Activated naive CD4-positive, alpha-beta T cell treated with anti-CD3 and anti-CD28 coated beads, Interleukin-2, amount 50 U/mL, for 72 hours (primary cell): ENCODE results near the gene C2orf68. TPM values are rescaled to one million over a fixed set of nuclear protein-coding genes. Genes with fewer than 3 reads are reported as not detected.
"Not testable (repeated sequence)": the region's sequence is repeated elsewhere in the genome, so short reads cannot be mapped to it uniquely, and the experiment has no call there.

Experiments used
- ATAC-seq, 2 donors: fragments of 150-1000 bp; cut with Tn5 transposase; 2 replicates each; pipeline ENCODE4 v1.10.0; 2021; ENCODE audit warnings: mild to moderate bottlenecking in 2 of 2, moderate library complexity in 2 of 2
- DNase-seq, 2 donors: peaks; one replicate each; pipeline ENCODE4 v3.0.0; 2021 to 2022; ENCODE audit warnings: low spot score in 2 of 2
- H3K27ac Mint-ChIP-seq, 2 donors: one replicate each; pipeline ENCODE4 v1.8.0; 2022; ENCODE audit warnings: mild to moderate bottlenecking in 2 of 2, mixed read lengths in 2 of 2
- H3K36me3 Mint-ChIP-seq, 2 donors: one replicate each; pipeline ENCODE4 v1.8.0; 2022; ENCODE audit warnings: mixed read lengths in 2 of 2
- H3K9me3 Mint-ChIP-seq, 2 donors: one replicate each; pipeline ENCODE4 v1.8.0; 2022; ENCODE audit warnings: mixed read lengths in 2 of 2
- total RNA-seq, 2 donors: library from RNA; stranded (reverse); gene quantifications; one replicate each; pipeline ENCODE4 v1.2.3, GENCODE V29; 2022

Gene C2orf68, protein sequence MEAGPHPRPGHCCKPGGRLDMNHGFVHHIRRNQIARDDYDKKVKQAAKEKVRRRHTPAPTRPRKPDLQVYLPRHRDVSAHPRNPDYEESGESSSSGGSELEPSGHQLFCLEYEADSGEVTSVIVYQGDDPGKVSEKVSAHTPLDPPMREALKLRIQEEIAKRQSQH
- 10 to 100 TPM; 28.8 to 38.9 TPM for total RNA-seq

- H3K9me3 Mint-ChIP-seq: no peaks in the 10 kb centered on the region
- peaks cover 17% of the 10 kb centered on the region in 2 donors for H3K36me3 Mint-ChIP-seq
- ATAC-seq (peak; percentile 78 to 80), DNase-seq (peak; percentile 87 to 89)
- H3K27ac Mint-ChIP-seq: peak within 1 kb of the TSS; percentile 91 to 99
These were observed at the start of gene C2orf68 for GRCh38 chr2:85611705-85612587. TSS of gene C2orf68 (minus strand) at chr2:85612066. CDS start at chr2:85611984, 82 bp downstream.

DNA sequence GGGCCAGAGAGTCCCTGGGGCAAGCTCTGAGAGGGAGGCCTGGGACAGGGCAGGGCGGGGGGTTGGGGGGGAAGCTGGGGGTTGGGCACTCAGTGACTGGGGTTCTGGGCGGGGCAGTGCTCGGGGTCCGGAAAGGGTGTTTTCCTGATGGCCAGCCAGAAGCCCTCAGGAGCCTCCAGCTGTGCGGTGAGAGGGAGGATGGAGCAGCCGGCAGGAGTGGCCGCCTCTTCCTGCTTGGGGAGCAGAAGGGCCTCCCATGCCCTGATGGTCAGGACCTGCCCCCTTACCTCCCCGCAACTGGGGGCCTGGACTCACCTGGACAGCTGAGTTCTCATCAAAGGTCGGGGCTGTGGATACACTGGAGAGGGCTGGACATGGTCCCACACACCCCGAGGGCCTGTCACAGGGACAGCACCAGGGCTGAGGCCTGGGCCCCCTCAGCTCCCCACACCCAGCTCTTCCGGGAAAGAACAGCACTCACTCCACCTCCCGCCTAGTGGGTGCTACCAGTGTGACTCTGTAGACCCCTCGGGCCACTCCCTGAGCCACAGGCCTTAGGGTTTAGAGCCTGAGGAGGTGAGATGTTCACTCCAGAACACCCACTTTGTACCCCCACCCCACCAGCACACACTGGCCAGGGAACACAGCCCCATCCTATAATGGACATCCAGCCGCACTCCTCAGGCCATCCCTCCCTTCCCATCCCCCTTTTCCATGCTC, 49.4 kb upstream of the C2orf68 start:
- Mint-ChIP-seq H3K36me3 (no peaks in the 10 kb centered on the region), H3K9me3 (no peaks in the 10 kb centered on the region), H3K27ac (no peak overlapping the region)
- DNase-seq (no peak), ATAC-seq (no peak)

DNA sequence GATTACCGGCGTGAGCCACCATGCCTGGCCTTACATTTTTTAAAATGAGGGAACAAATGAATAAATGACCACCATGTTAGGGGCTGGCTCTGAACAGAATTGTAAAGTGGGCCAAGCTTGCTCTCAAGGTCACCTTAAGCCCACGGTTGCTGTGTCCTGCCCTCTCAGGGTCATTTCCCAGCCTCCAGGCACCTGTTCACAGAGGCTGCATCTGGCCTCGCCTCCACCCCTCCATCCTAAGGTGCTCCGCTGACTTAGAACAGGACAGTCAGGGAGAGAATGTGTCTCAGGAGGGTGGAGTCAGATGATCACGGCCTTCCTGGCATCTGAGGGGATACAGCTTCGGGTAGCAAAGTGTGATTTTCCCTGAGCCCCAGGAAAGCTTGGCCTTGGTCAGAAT, 48.9 kb upstream of the C2orf68 start:
- DNase-seq (no peak), ATAC-seq (no peak)
- Mint-ChIP-seq H3K9me3 (no peaks in the 10 kb centered on the region), H3K36me3 (no peaks in the 10 kb centered on the region), H3K27ac (no peak overlapping the region)

DNA sequence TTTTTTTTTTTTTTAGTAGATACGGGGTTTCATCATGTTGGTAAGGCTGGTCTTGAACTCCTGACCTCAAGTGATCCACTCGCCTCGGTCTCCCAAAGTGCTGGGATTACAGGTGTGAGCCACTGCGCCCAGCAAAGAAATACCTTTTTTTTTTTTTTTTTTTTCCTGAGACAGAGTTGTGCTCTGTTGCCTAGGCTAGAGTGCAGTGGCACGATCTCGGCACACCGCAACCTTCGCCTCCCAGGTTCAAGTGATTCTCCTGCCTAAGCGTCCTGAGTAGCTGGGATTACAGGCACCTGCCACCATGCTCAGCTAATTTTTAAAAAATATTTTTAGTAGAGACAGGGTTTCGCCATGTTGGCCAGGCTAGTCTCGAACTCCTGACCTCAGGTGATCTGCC, 48.4 kb upstream of the C2orf68 start:
- H3K9me3 Mint-ChIP-seq: not testable (repeated sequence)

GRCh38 chr2:85659324-85659981, 47.6 kb upstream of the C2orf68 start:
- ATAC-seq: no peak
- no peaks in the 10 kb centered on the region for H3K36me3 Mint-ChIP-seq
- no peak overlapping the region for H3K27ac Mint-ChIP-seq
- H3K9me3 Mint-ChIP-seq: no peaks in the 10 kb centered on the region
- no peak for DNase-seq

More for the DNA sequence above, 48.4 kb upstream of the C2orf68 start:
- not testable (repeated sequence) for H3K36me3 Mint-ChIP-seq, ATAC-seq, H3K27ac Mint-ChIP-seq, DNase-seq

DNA sequence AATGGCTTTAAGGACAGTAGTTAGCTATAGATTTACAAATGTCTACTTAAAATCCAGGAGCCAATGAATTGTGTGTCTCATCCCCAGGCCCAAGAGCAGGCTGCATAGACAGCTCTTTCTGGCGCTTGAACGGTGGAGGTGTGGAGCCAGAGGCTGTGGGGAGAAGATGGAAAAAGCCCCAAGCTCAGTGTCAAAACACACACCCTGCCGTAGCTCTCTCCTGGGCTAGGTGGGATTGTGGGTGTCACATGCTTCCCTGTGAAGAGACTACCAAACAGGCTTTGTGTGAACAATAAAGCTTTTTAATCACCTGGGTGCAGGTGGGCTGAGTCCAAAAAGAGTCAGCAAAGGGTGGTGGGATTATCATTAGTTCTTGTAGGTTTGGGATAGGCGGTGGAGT, 45.5 kb upstream of the C2orf68 start:
- not testable (repeated sequence) for H3K9me3 Mint-ChIP-seq, ATAC-seq, H3K36me3 Mint-ChIP-seq, DNase-seq
- peak overlapping the region in 1 of 2 donors; percentile 24 for H3K27ac Mint-ChIP-seq

GRCh38 chr2:85656468-85656867, 44.6 kb upstream of the C2orf68 start:
- no peaks in the 10 kb centered on the region for H3K9me3 Mint-ChIP-seq
- H3K36me3 Mint-ChIP-seq: no peaks in the 10 kb centered on the region
- ATAC-seq (no peak), DNase-seq (no peak)
- peak overlapping the region in 1 of 2 donors; percentile 87 for H3K27ac Mint-ChIP-seq

DNA sequence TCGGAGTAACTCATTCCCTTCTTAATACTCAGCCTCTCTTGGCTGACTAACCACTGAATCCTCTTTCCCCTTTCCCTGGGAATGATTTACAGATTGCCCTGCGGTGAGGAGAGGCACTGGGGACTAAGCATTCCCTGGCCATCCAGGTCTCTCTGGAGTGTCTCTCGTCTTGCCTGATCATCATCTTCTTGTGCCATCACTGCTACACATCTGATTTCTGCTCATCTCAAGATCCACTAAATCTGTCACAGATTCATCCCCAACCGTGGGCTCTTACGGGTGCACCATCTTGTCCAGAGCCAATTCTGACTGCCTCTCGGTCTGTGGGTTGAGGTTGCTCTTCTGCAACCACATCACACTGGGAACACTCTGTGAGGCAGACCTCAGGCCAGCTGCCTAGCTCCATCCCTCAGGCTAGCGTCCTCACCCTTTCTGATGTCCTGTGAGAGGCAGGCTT, 44.1 kb upstream of the C2orf68 start:
- ATAC-seq (no peak), DNase-seq (no peak)
- Mint-ChIP-seq H3K27ac (peak overlapping the region in 1 of 2 donors; percentile 18), H3K9me3 (no peaks in the 10 kb centered on the region), H3K36me3 (no peaks in the 10 kb centered on the region)

DNA sequence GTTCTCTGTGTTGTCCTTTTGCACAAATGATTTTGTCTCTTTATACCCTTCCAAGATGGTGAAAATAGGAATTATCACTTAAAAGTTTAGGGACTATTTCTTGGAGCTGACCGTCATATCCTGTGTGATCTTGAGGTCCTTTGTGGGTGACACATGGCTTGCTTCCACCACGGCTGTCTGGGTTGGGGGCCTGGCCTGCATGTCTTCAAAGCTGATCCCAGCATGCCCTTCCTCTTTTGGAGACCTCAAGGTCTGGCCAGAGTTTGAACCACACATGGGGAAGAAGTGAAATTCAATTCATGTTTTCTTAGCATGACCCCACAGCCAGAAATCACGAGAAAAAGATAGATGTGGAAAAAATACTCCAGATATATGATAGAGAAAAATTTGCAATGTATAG, 42.1 kb upstream of the C2orf68 start:
- peak overlapping the region in 1 of 2 donors; percentile 77 for H3K27ac Mint-ChIP-seq

DNA sequence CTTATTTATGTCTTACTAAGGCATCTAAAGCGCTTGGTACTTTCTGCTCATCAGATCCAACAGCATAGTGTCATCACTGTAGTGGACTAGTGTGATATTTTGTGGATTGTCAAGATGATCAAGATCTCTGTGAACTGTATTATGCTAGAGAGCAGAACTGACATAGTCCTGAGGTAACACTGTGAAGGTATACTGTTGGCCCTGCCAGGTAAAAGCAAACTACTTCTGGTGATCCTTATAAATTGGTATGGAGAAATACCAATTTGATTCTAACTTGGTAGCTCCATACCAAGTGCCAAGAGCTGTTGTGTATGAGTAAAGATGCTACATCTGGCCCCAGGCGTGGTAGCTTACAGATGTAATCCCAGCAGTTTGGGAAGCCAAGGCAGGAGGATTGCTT, 40.2 kb upstream of the C2orf68 start:
- no peak for ATAC-seq
- no peak for DNase-seq
- Mint-ChIP-seq H3K27ac (peak overlapping the region in 1 of 2 donors; percentile 65), H3K36me3 (peaks cover 12 to 15% of the 10 kb centered on the region in 2 donors), H3K9me3 (no peaks in the 10 kb centered on the region)

More for the DNA sequence above, 42.1 kb upstream of the C2orf68 start:
- Mint-ChIP-seq H3K9me3 (no peaks in the 10 kb centered on the region), H3K36me3 (peaks cover 5 to 10% of the 10 kb centered on the region in 2 donors)
- no peak for DNase-seq
- no peak for ATAC-seq

- H3K36me3 Mint-ChIP-seq: peaks cover 12 to 15% of the 10 kb centered on the region in 2 donors
- no peaks in the 10 kb centered on the region for H3K9me3 Mint-ChIP-seq
- ATAC-seq (no peak), DNase-seq (no peak)
- peak overlapping the region in 1 of 2 donors; percentile 68 for H3K27ac Mint-ChIP-seq
These were observed 39.2 kb upstream of the C2orf68 start for GRCh38 chr2:85651097-85651496.

DNA sequence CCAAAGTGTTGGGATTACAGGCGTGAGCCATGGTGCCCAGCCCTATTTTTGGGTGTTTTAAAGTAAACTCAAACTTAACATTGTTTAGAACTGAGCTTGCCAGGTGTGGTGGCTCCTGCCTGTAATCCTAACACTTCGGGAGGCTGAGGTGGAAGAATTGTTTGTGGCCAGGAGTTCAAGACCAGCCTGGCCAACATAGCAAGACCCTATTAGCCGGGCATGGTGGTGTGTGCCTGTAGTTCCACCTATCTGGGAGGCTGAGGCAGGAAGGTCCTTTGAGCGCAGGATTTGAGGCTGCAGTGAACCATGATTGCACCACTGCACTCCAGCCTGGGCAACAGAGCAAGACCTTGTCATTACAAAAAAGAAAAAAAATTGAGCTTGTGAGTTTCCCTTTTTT, 38.6 kb upstream of the C2orf68 start:
- DNase-seq (no peak), ATAC-seq (no peak)
- no peaks in the 10 kb centered on the region for H3K9me3 Mint-ChIP-seq
- H3K27ac Mint-ChIP-seq: no peak overlapping the region
- H3K36me3 Mint-ChIP-seq: peaks cover 12 to 15% of the 10 kb centered on the region in 2 donors

DNA sequence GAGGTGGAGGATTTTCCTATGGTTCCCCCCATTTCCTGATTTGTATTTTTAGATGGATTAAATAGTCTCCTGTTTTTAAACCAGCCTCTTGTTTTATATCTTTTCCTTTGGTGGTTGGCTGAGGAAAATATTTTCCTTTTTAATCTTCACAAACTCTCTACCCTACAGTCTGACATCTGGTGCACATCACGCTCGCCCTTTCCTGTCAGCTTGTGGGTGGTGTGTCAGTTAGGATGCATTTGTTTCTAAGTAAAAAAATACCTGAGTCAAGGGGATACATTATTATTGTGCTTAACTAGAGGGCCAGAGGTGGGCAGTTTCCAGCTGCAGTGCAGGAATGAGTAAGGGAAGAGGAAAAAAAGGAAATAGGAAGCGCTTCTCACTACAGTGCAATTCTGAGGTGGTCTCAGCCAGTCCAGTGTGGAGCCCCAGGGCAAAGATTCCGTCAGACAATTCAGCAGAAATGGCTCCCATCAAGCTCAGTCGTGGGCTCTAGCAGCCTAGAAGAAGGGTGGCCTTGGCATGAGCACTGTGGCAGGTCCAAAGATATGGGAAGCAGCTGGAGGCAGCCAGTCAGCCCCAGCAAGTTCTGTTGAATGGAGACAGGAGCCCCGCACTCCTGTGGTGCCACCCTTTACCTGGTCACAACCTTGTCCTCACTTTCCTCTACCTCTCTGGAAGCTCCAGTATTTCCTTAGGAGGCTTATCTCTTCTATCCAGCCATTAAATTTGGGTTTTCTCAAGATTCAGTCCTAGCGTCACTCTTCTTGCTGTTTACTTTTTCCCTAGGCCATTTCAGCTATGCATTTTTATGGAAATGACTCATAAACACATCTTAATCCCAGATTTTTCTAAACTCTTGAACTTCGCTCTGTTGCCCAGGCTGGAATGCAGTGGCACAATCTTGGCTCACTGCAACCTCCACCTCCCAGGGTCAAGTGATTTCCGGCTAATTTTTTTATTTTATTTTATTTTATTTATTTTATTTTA, 37.6 kb upstream of the C2orf68 start:
- DNase-seq (no peak), ATAC-seq (no peak)
- H3K9me3 Mint-ChIP-seq: no peaks in the 10 kb centered on the region
- peaks cover 12 to 15% of the 10 kb centered on the region in 2 donors for H3K36me3 Mint-ChIP-seq
- H3K27ac Mint-ChIP-seq: peak overlapping the region in 1 of 2 donors; percentile 24

GRCh38 chr2:85648619-85649018, 36.8 kb upstream of the C2orf68 start:
- Mint-ChIP-seq H3K9me3 (no peaks in the 10 kb centered on the region), H3K27ac (peak overlapping the region; percentile 29 to 62), H3K36me3 (peaks cover 12 to 15% of the 10 kb centered on the region in 2 donors)
- ATAC-seq: peak in 1 of 2 donors; percentile 54
- DNase-seq: peak in 1 of 2 donors; percentile 22

DNA sequence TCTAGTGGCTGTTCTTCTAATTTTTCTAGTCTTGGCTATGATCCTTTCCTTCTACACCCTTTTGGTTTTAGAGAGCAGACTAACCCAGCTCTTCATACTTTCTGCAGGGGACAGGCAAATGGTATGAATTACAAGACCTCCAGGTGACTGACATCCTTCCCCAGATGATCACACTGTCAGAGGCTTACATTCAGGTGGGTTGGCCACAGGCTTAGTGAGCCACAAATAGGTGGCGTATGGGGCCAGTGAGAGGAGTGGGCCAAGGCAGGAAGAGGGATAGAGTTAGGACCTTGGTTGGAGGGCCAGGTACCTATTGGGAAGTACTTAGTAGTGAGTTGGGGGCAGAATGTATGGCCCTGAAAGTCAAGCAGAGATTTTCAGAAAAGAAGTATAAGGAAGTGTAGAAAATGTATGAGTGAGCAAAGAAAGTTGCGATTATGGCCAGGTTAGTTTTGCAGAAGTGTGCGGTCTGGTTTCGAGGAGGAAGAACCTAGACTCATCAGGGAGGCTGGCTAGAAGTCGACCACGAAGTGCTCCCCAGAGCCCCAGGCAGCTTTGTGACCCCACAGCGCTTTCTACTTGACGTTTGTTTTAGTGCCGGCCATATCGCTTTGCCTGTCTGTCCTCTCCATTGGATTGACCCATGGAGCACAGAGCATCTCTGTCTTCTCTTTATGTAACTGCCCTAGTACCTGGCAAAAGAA, 36.1 kb upstream of the C2orf68 start:
- peaks cover 12 to 15% of the 10 kb centered on the region in 2 donors for H3K36me3 Mint-ChIP-seq

More for the DNA sequence above, 36.1 kb upstream of the C2orf68 start:
- Mint-ChIP-seq H3K9me3 (no peaks in the 10 kb centered on the region), H3K27ac (peak overlapping the region; percentile 29 to 56)
- ATAC-seq (no peak), DNase-seq (no peak)
